Mucosa of rectum (tissue), 2 donors: Measurements from ENCODE around the gene IL17D.

ENCODE experiments used
- H3K27ac ChIP-seq, 2 donors: one replicate each; pipeline ENCODE4 v1.7.0; 2013; ENCODE audit warnings: inconsistent platforms in 2 of 2, low read depth in 2 of 2, low read length in 2 of 2
- H3K27me3 ChIP-seq, 2 donors: one replicate each; pipeline ENCODE4 v1.7.0; 2013; ENCODE audit warnings: low read length in 2 of 2; ENCODE audit not compliant: control insufficient read depth in 2 of 2, insufficient read depth in 2 of 2
- H3K36me3 ChIP-seq, 2 donors: one replicate each; pipeline ENCODE4 v1.7.0; 2013; ENCODE audit warnings: low read length in 2 of 2; ENCODE audit not compliant: control insufficient read depth in 2 of 2, insufficient read depth in 2 of 2
- H3K4me1 ChIP-seq, 2 donors: one replicate each; pipeline ENCODE4 v1.7.0; 2013; ENCODE audit warnings: low read length in 2 of 2, mild to moderate bottlenecking in 1 of 2; ENCODE audit not compliant: control insufficient read depth in 2 of 2, insufficient read depth in 2 of 2
- H3K4me3 ChIP-seq, 2 donors: one replicate each; pipeline ENCODE4 v1.7.0; 2013; ENCODE audit warnings: low read length in 2 of 2
- H3K9ac ChIP-seq, 2 donors: one replicate each; pipeline ENCODE4 v1.7.0; 2013; ENCODE audit warnings: low read length in 2 of 2, low read depth in 1 of 2, mild to moderate bottlenecking in 1 of 2
- H3K9me3 ChIP-seq, 2 donors: one replicate each; pipeline ENCODE4 v1.7.0; 2013; ENCODE audit warnings: low read length in 2 of 2; ENCODE audit not compliant: control insufficient read depth in 2 of 2
- donor health status: healthy.
- donor health status: Normal muscosa, but diverticular disease.

Gene IL17D

DNA sequence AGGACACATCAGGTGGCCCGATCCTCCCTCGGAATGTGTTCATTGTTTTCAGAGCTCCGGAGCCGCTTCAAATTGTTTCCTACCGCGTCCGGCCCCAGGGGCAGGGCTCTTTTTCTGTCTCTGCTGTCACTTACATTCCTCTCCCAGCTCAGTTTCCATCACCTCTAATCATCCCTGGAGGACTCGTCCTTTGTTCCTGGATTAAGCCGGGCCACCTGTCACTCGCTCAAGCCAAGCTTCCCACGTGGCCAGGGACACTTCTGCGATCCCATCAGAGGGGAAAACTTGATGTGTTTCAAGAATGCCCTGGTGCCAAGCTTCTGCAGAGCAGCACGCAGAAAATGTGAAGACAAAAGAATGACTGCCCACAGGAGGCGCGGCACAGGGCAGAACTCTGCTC lies 13.5 kb downstream of the IL17D start:
- Histone ChIP-seq H3K9me3 (no peaks in the 10 kb centered on the region), H3K4me3 (no peak overlapping the region), H3K9ac (no peak overlapping the region), H3K36me3 (no peaks in the 10 kb centered on the region), H3K27ac (no peak overlapping the region), H3K4me1 (peaks cover 6 to 7% of the 10 kb centered on the region in 2 donors), H3K27me3 (peaks cover 6 to 9% of the 10 kb centered on the region in 2 donors)

DNA sequence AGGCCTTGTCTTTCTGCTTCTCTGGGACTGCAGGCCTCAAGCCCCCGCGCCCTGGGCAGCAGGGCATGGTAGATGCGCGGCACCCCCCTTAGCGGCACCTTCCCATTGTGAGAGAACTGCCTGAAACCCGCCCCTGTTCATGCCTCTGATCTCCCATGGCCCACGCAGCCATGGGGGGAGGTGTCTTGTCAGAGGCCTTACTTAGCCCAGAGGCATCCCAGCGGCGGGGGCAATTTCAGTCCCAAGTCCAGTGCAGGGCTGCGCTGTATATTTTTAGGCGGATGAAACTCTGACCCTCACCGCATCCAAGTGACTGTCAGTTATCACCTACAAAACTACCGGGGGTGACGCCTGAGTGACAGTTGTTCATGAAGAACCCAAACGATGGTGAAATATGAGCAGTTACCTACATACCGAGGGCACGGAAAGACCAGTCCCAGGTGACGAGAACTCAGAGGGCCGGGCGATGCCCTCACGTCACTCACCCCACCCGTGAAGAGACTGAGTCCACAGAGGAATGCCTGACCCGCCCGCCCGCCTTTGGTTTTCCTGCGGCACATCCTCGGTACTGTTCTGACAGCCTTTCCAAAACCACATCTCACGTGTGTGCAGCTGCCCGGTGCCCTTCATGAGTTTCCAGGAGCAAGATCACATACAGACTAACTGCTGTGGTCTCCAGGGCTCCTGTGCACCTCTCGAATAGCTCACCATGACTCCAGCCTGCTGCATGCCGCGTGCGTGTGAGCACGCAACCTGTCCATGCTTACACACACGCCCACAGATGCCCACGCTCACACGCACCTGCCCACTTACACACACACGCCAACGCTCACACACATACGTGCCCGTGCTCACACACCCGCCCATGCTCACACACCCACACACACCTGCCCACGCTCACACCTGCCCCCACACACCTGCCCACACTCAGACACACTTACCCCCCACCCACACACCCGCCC lies 14.4 kb downstream of the IL17D start:
- Histone ChIP-seq H3K9ac (no peak overlapping the region), H3K9me3 (no peaks in the 10 kb centered on the region), H3K36me3 (no peaks in the 10 kb centered on the region), H3K27ac (no peak overlapping the region), H3K4me3 (no peak overlapping the region), H3K4me1 (peaks cover 4 to 7% of the 10 kb centered on the region in 2 donors), H3K27me3 (peaks cover 8 to 9% of the 10 kb centered on the region in 2 donors)

DNA sequence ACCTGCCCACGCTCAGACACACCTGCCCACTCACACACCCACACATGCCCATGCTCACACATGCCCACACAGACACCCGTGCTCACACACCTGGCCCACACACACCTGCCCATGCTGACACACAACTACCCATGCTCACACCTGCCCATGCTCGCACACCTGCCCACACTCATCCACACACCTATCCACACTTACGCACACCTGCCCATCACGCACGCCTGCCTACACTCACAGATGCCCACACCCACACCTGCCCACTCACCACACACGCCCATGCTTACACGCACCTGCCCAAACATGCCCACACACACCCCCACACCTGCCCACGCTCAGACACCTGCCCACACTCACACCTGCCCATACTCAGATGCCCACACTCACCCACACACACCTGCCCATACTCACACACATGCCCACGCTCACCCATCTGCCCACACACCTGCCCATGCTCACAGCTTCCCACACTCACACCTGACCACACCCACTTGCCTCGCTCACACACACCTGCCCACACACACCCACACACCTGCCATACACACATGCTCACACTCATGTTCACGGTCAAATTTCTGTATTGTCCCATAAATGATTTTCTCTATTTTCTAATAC lies 15.6 kb downstream of the IL17D start:
- no peaks in the 10 kb centered on the region for H3K36me3 ChIP-seq
- no peak overlapping the region for H3K4me3 ChIP-seq
- H3K4me1 ChIP-seq: peaks cover 4 to 7% of the 10 kb centered on the region in 2 donors
- H3K27me3 ChIP-seq: peaks cover 8 to 9% of the 10 kb centered on the region in 2 donors
- H3K9ac ChIP-seq: no peak overlapping the region
- H3K27ac ChIP-seq: no peak overlapping the region
- H3K9me3 ChIP-seq: no peaks in the 10 kb centered on the region

DNA sequence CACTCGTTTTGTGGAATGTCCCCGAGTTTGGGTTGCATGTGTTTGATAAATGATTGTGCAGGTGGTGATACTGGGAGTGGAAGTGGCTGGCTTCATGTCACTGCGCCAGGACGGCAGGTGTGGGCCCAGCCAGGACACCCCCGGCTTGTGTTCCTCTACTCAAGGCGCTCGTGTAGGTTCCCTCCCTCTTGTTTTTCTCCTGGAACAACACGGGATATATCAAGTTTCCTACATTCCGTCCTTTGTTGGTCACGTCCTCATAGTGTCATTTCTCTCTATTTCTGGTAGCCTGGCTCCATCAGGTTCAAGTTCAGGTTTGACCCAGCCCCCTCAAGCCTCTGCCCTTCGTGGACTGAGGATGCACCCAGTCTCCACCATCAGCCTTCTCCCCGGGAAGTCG lies 16.3 kb downstream of the IL17D start:
- Histone ChIP-seq H3K27ac (no peak overlapping the region), H3K9ac (no peak overlapping the region), H3K27me3 (peaks cover 8 to 9% of the 10 kb centered on the region in 2 donors), H3K36me3 (no peaks in the 10 kb centered on the region), H3K4me1 (peaks cover 4 to 7% of the 10 kb centered on the region in 2 donors), H3K9me3 (no peaks in the 10 kb centered on the region), H3K4me3 (no peak overlapping the region)

DNA sequence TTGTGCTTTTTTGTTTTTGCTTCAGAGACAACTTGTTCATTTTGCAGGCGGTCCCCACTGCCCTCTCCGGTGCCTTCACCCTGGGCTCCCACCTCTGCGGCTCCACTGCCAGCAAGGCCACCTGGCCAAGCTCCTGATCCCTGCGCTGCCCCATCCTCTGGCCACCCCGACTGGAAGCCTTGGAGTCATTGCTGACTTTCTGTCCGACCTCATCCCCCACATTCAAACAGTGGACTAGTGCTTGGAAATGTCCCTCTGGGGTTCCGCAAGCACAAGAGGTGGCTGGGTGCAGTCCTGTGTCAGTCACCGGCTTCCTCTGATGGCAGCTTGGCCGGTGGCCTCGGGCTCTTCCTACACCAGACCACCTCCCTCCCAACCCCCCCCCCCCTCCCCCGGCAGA lies 17.0 kb downstream of the IL17D start:
- H3K36me3 ChIP-seq: no peaks in the 10 kb centered on the region
- no peak overlapping the region for H3K4me3 ChIP-seq
- no peaks in the 10 kb centered on the region for H3K9me3 ChIP-seq
- no peak overlapping the region for H3K9ac ChIP-seq
- H3K4me1 ChIP-seq: peaks cover 4 to 7% of the 10 kb centered on the region in 2 donors
- H3K27ac ChIP-seq: no peak overlapping the region
- peaks cover 8 to 9% of the 10 kb centered on the region in 2 donors for H3K27me3 ChIP-seq

DNA sequence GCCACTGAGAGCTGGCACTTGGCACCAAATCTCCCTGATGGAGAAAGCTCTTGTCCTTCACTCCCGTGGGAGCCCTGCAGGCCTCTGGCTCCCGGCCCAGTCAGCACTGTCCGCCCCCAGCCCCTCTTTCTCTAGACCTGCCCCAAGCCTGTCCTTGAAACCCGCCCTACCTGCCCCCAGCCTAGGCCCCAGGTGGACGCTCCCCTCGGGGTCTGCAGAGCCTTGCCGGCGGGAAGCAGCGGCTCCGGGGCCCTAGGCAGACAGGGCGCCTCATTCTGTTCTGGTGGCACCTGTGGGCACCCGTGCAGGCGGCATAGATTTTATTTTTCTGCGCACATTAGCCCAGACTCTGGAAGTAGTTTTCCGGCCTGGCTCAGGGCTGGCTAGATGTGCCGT lies 17.6 kb downstream of the IL17D start:
- no peaks in the 10 kb centered on the region for H3K36me3 ChIP-seq
- peaks cover 8 to 9% of the 10 kb centered on the region in 2 donors for H3K27me3 ChIP-seq
- no peak overlapping the region for H3K27ac ChIP-seq
- H3K9me3 ChIP-seq: no peaks in the 10 kb centered on the region
- H3K4me3 ChIP-seq: no peak overlapping the region
- no peak overlapping the region for H3K9ac ChIP-seq
- H3K4me1 ChIP-seq: peaks cover 4 to 7% of the 10 kb centered on the region in 2 donors

DNA sequence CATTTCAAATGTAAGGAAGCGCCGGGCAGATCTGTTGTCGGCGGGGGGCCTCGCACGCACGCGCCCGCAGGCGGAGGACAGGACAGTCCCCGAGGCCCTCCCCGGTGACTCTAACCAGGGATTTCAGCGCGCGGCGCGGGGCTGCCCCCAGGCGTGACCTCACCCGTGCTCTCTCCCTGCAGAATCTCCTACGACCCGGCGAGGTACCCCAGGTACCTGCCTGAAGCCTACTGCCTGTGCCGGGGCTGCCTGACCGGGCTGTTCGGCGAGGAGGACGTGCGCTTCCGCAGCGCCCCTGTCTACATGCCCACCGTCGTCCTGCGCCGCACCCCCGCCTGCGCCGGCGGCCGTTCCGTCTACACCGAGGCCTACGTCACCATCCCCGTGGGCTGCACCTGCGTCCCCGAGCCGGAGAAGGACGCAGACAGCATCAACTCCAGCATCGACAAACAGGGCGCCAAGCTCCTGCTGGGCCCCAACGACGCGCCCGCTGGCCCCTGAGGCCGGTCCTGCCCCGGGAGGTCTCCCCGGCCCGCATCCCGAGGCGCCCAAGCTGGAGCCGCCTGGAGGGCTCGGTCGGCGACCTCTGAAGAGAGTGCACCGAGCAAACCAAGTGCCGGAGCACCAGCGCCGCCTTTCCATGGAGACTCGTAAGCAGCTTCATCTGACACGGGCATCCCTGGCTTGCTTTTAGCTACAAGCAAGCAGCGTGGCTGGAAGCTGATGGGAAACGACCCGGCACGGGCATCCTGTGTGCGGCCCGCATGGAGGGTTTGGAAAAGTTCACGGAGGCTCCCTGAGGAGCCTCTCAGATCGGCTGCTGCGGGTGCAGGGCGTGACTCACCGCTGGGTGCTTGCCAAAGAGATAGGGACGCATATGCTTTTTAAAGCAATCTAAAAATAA lies 18.2 kb downstream of the IL17D start:
- Histone ChIP-seq H3K27me3 (peaks cover 8 to 9% of the 10 kb centered on the region in 2 donors), H3K4me3 (peak overlapping the region; percentile 52 to 61), H3K36me3 (no peaks in the 10 kb centered on the region), H3K9ac (peak overlapping the region in 1 of 2 donors; percentile 47), H3K4me1 (peaks cover 4 to 7% of the 10 kb centered on the region in 2 donors), H3K9me3 (no peaks in the 10 kb centered on the region), H3K27ac (no peak overlapping the region)

DNA sequence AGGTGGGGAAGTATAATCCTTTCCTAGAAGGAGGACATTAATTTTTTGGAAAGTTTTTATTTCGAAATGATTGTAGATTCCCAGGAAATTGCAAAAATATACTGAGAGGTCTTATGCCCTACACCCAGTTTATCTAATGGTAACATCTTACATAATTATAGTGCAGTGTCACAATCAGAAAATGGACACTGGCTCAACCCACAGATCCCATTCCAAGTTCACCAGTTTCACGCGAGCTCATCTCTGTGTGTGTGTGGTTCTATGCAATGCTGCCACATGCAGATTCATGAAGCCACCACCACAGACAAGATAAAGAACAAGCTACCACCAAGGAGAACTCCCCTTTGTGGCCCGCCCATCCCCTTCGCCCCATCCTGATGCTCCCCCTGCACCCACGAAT lies 24.4 kb downstream of the IL17D start:
- Histone ChIP-seq H3K4me3 (no peak overlapping the region), H3K9ac (no peak overlapping the region), H3K36me3 (no peaks in the 10 kb centered on the region), H3K4me1 (no peaks in the 10 kb centered on the region), H3K27ac (no peak overlapping the region), H3K9me3 (no peaks in the 10 kb centered on the region), H3K27me3 (no peaks in the 10 kb centered on the region)

DNA sequence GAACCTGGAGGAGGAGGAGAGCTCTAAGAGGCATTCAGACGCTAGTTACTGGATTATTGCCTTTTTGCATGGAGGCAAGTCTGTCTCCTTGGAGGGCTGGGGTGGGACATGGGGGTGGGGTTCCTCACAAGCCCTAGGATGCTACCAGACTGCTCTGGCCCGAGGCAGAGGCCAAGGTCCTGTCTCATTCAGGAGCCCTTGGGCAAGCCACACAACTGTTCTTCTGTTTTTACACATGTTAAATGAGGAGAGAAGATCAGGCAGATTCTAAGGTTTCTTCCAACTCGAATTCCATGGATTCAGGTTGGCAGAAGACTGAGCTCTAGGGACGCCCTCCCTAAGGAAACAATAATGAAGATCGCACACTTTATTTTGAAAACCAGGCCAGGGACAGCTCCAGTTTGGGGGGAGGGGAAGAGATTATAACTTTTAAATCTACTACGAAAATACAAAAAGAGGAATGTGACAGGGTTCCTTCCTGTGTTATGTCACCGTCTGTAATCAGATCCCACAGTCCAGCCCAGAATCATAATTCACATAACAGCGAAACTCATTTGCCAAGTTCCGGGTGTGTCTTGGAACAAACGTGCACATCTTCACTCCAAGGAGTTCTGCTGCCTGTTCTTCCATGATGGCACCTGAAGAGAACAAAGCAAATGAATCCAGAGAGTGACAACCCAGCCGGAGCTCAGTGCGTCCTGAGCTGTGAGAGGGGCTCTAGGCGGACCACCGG lies 25.2 kb downstream of the IL17D start:
- Histone ChIP-seq H3K9ac (no peak overlapping the region), H3K4me1 (no peaks in the 10 kb centered on the region), H3K27me3 (no peaks in the 10 kb centered on the region), H3K4me3 (no peak overlapping the region), H3K36me3 (no peaks in the 10 kb centered on the region), H3K9me3 (no peaks in the 10 kb centered on the region), H3K27ac (no peak overlapping the region)
